ENCODE measurements around the gene XDH. TPM values are rescaled to one million over a fixed set of nuclear protein-coding genes. Genes with fewer than 3 reads are reported as not detected.

XDH gene
- total and polyA plus RNA-seq, 9 of the 15 experiments (the other 6 are each of a cell fraction or from before 2014, with no cell fraction given) = 0.04 to 0.06 TPM; not detected in 7

DNA sequence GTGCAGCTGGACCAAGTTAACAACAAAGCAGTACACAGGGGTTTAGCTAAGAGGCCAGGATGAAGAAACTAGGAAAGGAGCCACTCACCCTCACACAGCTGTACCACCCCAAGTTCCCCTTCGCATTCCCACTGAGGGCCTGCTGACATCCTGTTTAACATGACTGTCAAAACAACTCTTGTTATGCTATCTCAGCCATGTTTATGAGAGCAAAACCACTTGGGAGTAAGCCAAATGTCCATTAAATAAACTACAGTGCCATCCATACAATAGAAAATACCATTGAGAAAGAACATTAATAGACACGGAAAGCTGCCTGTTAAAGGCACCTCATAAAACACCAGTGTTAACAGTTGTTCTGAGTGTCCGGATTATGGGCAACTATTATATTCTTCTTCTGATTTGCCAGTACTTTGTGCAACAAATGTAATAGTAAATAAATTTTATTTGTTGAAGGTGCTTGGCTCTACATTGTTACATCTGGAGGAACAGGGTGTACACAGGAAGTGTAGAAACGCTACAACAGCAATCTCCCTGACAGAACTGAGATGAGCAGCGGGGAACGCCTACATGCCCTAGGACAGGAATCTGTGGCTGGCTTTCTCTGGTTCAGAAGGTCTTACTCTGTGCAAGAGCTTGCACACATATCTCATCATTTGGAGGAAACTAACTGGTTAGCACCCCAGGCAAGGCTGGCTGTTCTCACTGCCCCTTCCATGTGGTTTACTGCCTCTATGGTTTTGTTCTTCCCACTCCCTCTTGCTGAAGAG lies 95.0 kb downstream of the XDH start:
- no peaks in the 10 kb centered on the region for H3K9me1 ChIP-seq (ENCODE audit: control insufficient read depth, insufficient read depth, low read length)
- H2AFZ ChIP-seq (ENCODE audit: low read depth, low read length) = no peak overlapping the region
- no peak overlapping the region for H3K9ac ChIP-seq (ENCODE audit: insufficient read depth in 1 of 2, low read depth in 2 of 2, low read length in 2 of 2)
- intact Hi-C loops (cut with micrococcal nuclease) (no loop called here), in situ Hi-C loops (cut with MboI) (no loop called here)
- 0% methylated on average over 6 of the region's 6 CpGs for WGBS (ENCODE audit: insufficient coverage, low coverage, missing lambda C conversion rate)
- no TSS peak for BruUV-seq (replicated peaks)
- no peaks in the 10 kb centered on the region for H3K4me1 ChIP-seq (replicated peaks in 1 of 2; ENCODE audit: control insufficient read depth in 2 of 2, insufficient read depth in 2 of 2, low read length in 2 of 2)
- ChIA-PET CTCF (ENCODE audit: low intra/inter-chr PET ratio) (no interaction called here), POLR2A (no interaction called here)
- DNase-seq (ENCODE audit: extremely low read depth in 1 of 4, low spot score in 3 of 4) (no peak), FAIRE-seq (no peak), ATAC-seq (no peak)
- no peak for TF ChIP-seq HDAC2 (IDR thresholded peaks at IDR 0.05)
- no peak for TF ChIP-seq ZNF316 (IDR thresholded peaks at IDR 0.05)
- H3K36me3 ChIP-seq (ENCODE audit: control insufficient read depth, insufficient read depth, low read length) = no peaks in the 10 kb centered on the region
- H3K4me2 ChIP-seq (ENCODE audit: insufficient read depth, low read length) = no peak overlapping the region
- H3K9me3 ChIP-seq (replicated peaks; ENCODE audit: control insufficient read depth, insufficient read depth, low read depth, low read length) = no peaks in the 10 kb centered on the region
- H3K27me3 ChIP-seq (ENCODE audit: control insufficient read depth in 2 of 2, insufficient read depth in 2 of 2, low read length in 2 of 2) = peaks cover 0 to 3% of the 10 kb centered on the region in 2 experiments; a peak in 1 of 5 replicates
- H3K27ac ChIP-seq (ENCODE audit: extremely low read depth, low read depth, low read length) = no peak overlapping the region
- H4K20me1 ChIP-seq (replicated peaks; ENCODE audit: control insufficient read depth, insufficient read depth, low read length) = no peaks in the 10 kb centered on the region
- H3K4me3 ChIP-seq = no peak overlapping the region
- H3K79me2 ChIP-seq (ENCODE audit: control insufficient read depth, insufficient read depth, low read length) = no peaks in the 10 kb centered on the region

DNA sequence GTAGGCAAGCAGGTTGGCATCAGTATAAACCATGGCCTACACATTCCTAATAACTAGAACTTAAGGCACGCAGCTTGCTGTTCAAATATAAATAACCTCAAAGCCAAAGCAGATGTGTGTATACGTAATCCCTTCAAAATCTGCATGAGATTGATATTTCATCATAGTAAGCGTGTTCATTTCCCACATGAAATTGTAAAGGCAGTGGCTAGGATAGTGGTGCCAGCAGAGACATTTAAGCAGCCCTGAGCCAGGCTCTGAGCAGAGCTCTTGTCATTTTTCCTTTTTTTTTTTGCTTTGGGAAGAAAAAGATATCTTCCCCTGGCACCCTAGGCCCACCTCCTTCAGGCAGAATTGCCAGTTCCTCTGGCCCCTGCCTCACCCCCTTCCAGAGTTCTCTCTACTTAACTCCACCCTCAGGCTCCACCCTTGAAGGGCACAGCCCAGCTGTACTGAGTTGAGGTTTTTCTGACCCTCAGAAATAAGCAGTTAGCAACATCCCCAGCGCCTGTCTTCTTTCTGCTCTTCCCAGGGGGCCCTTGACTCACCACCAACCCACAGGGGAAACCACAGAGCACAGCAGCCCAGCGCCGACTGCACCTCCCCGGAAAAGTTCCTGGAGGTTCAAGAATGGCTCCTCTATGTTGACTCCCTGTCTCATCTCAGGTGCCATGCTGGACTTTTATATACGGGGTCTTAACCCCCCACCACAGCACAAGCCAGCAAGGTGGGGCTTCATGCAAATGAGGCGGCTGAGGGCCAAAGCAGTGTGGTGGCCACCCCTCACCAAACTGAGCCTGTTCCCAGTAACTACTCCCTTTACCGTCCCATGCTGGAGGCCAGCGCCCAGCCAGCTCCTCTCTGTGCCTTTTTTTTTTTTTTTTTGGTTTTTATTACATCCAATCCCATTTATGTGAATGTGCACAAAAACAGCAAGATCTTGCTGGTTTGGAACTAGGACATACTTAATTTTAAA lies 95.9 kb downstream of the XDH start:
- CTCF ChIA-PET (ENCODE audit: low intra/inter-chr PET ratio) = interaction anchor here (0.7 kb wide), 1 partner anchor 156 kb away, joined by 5 read pairs; no protein-coding TSS in a partner anchor
- Histone ChIP-seq H3K79me2 (ENCODE audit: control insufficient read depth, insufficient read depth, low read length) (no peaks in the 10 kb centered on the region), H3K9ac (ENCODE audit: insufficient read depth in 1 of 2, low read depth in 2 of 2, low read length in 2 of 2) (no peak overlapping the region), H3K27ac (ENCODE audit: extremely low read depth, low read depth, low read length) (no peak overlapping the region), H2AFZ (ENCODE audit: low read depth, low read length) (no peak overlapping the region), H4K20me1 (replicated peaks; ENCODE audit: control insufficient read depth, insufficient read depth, low read length) (no peaks in the 10 kb centered on the region), H3K27me3 (ENCODE audit: control insufficient read depth in 2 of 2, insufficient read depth in 2 of 2, low read length in 2 of 2) (peaks cover 0 to 3% of the 10 kb centered on the region in 2 experiments; a peak in 1 of 5 replicates), H3K4me2 (ENCODE audit: insufficient read depth, low read length) (no peak overlapping the region), H3K9me1 (ENCODE audit: control insufficient read depth, insufficient read depth, low read length) (no peaks in the 10 kb centered on the region), H3K9me3 (replicated peaks; ENCODE audit: control insufficient read depth, insufficient read depth, low read depth, low read length) (no peaks in the 10 kb centered on the region), H3K36me3 (ENCODE audit: control insufficient read depth, insufficient read depth, low read length) (no peaks in the 10 kb centered on the region), H3K4me3 (no peak overlapping the region), H3K4me1 (replicated peaks in 1 of 2; ENCODE audit: control insufficient read depth in 2 of 2, insufficient read depth in 2 of 2, low read length in 2 of 2) (no peaks in the 10 kb centered on the region)
- no peak for TF ChIP-seq RBM34 (IDR thresholded peaks at IDR 0.05; ENCODE audit: borderline replicate concordance, insufficient read depth, low read length)
- no peak for TF ChIP-seq ZNF354B (CRISPR knock-in tag; IDR thresholded peaks at IDR 0.05)
- no peak for TF ChIP-seq ARID1B (IDR thresholded peaks at IDR 0.05)
- TF ChIP-seq KLF16 (IDR thresholded peaks at IDR 0.05) = no peak
- TF ChIP-seq, protein P1, sequence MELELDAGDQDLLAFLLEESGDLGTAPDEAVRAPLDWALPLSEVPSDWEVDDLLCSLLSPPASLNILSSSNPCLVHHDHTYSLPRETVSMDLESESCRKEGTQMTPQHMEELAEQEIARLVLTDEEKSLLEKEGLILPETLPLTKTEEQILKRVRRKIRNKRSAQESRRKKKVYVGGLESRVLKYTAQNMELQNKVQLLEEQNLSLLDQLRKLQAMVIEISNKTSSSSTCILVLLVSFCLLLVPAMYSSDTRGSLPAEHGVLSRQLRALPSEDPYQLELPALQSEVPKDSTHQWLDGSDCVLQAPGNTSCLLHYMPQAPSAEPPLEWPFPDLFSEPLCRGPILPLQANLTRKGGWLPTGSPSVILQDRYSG (tag; conservative IDR thresholded peaks at IDR 0.05; ENCODE audit: low read depth) = no peak
- no peak for TF ChIP-seq ZNF644 (tag; IDR thresholded peaks at IDR 0.05; ENCODE audit: low read depth)
- TF ChIP-seq, protein P2, sequence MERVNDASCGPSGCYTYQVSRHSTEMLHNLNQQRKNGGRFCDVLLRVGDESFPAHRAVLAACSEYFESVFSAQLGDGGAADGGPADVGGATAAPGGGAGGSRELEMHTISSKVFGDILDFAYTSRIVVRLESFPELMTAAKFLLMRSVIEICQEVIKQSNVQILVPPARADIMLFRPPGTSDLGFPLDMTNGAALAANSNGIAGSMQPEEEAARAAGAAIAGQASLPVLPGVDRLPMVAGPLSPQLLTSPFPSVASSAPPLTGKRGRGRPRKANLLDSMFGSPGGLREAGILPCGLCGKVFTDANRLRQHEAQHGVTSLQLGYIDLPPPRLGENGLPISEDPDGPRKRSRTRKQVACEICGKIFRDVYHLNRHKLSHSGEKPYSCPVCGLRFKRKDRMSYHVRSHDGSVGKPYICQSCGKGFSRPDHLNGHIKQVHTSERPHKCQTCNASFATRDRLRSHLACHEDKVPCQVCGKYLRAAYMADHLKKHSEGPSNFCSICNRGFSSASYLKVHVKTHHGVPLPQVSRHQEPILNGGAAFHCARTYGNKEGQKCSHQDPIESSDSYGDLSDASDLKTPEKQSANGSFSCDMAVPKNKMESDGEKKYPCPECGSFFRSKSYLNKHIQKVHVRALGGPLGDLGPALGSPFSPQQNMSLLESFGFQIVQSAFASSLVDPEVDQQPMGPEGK (CRISPR knock-in tag; IDR thresholded peaks at IDR 0.05; ENCODE audit: borderline replicate concordance) = no peak
- TF ChIP-seq NONO (IDR thresholded peaks at IDR 0.05; ENCODE audit: low read depth in 2 of 2, low read length in 1 of 2) = no peak
- FAIRE-seq = no peak
- no peak for DNase-seq (ENCODE audit: extremely low read depth in 1 of 4, low spot score in 3 of 4)
- WGBS (ENCODE audit: insufficient coverage, low coverage, missing lambda C conversion rate) = 2% methylated on average over 9 of the region's 11 CpGs
- intact Hi-C loops (cut with micrococcal nuclease) (no loop called here), in situ Hi-C loops (cut with MboI) (no loop called here)
- POLR2A ChIA-PET = no interaction called here
- no TSS peak for BruUV-seq (replicated peaks)
- no peak for ATAC-seq

Measured in K562 (cell line).